Activated naive CD8-positive, alpha-beta T cell treated with anti-CD3 and anti-CD28 coated beads, Interleukin-2, amount 50 U/mL, for 16 hours (primary cell): ENCODE data around the gene TFAP2C.
"Not testable (repeated sequence)": the region's sequence is repeated elsewhere in the genome, so short reads cannot be mapped to it uniquely, and the experiment has no call there.

ENCODE experiments used
- DNase-seq: peaks from one replicate; pipeline ENCODE4 v3.0.0-alpha.2; 2020; ENCODE audit warnings: low read depth, low spot score

The TFAP2C gene

GRCh38 chr20:56653211-56653610 is 24.1 kb downstream of the TFAP2C start:
- DNase-seq, result no peak

GRCh38 chr20:56656632-56657031 is 27.5 kb downstream of the TFAP2C start:
- DNase-seq, result no peak

- no peak for DNase-seq
Measured at GRCh38 chr20:56657879-56658278, 28.8 kb downstream of the TFAP2C start.

GRCh38 chr20:56658341-56658947 is 29.3 kb downstream of the TFAP2C start:
- DNase-seq, result not testable (repeated sequence)

GRCh38 chr20:56663660-56664059 is 34.6 kb downstream of the TFAP2C start:
- no peak for DNase-seq

- no peak for DNase-seq
Measured at GRCh38 chr20:56664796-56665195, 35.7 kb downstream of the TFAP2C start.

GRCh38 chr20:56665806-56666205 is 36.7 kb downstream of the TFAP2C start:
- DNase-seq, result no peak

GRCh38 chr20:56673450-56673849 is 44.3 kb downstream of the TFAP2C start:
- DNase-seq, result no peak

- no peak for DNase-seq
Measured at GRCh38 chr20:56676001-56676400, 46.9 kb downstream of the TFAP2C start.

- DNase-seq, result no peak
Measured at GRCh38 chr20:56676679-56677078, 47.6 kb downstream of the TFAP2C start.

- DNase-seq, result no peak
Measured at GRCh38 chr20:56683077-56683865, 54.2 kb downstream of the TFAP2C start.

GRCh38 chr20:56685879-56686278 is 56.8 kb downstream of the TFAP2C start:
- DNase-seq, result no peak

GRCh38 chr20:56687061-56687460 is 58.0 kb downstream of the TFAP2C start:
- DNase-seq, result no peak

GRCh38 chr20:56688106-56688505 is 59.0 kb downstream of the TFAP2C start:
- DNase-seq, result no peak
